H1 (cell line): ENCODE data around the gene OPHN1. TPM values are rescaled to one million over a fixed set of nuclear protein-coding genes. Genes with fewer than 3 reads are reported as not detected.
"Not testable (repeated sequence)": the region's sequence is repeated elsewhere in the genome, so short reads cannot be mapped to it uniquely, and the experiment has no call there.

ENCODE experiments used
- CTCF ChIA-PET: fragments of 300-600 bp; sonication (Branson Sonifier 250); formaldehyde crosslinking; loops from one replicate; lab custom pipeline; 2021; ENCODE audit not compliant: partially characterized antibody; lab: Charles Lee
- POLR2A ChIA-PET: fragments of 300-600 bp; sonication (Branson Sonifier 250); formaldehyde crosslinking; loops from one replicate; lab custom pipeline; 2021; ENCODE audit warnings: inconsistent platforms; ENCODE audit not compliant: partially characterized antibody; lab: Charles Lee
- DNase-seq, 2 experiments: peaks; one replicate each; pipeline versions ENCODE4 v3.0.0 to v3.0.0-alpha.2; 2010 to 2022; ENCODE audit warnings: low spot score in 2 of 2, low read depth in 1 of 2, mixed read lengths in 1 of 2
- FAIRE-seq: peaks from 2 replicates; lab custom pipeline; 2011; peaks lifted over from hg19 to GRCh38; lab: Jason Lieb, UNC
- H2AFZ ChIP-seq: 2 replicates; pipeline ENCODE4 v1.8.1; 2012; ENCODE audit warnings: low read length, inconsistent platforms
- H2AK5ac ChIP-seq: 2 replicates; pipeline ENCODE4 v1.6.1; 2013; ENCODE audit warnings: low read depth, low read length
- H2BK120ac ChIP-seq: replicated peaks from 2 replicates; pipeline ENCODE3; 2013; ENCODE audit warnings: low read depth, low read length, inconsistent platforms
- H2BK12ac ChIP-seq: 2 replicates; pipeline ENCODE4 v1.6.1; 2013; ENCODE audit warnings: low read depth, low read length
- H2BK15ac ChIP-seq: 2 replicates; pipeline ENCODE4 v1.6.1; 2013; ENCODE audit warnings: low read length
- H2BK20ac ChIP-seq: 2 replicates; pipeline ENCODE4 v1.6.1; 2013; ENCODE audit warnings: low read length
- H2BK5ac ChIP-seq: 2 replicates; pipeline ENCODE4 v1.6.1; 2013; ENCODE audit warnings: low read depth, low read length
- H3K14ac ChIP-seq: 2 replicates; pipeline ENCODE4 v1.6.1; 2013; ENCODE audit warnings: inconsistent platforms; ENCODE audit not compliant: insufficient read length
- H3K18ac ChIP-seq: 2 replicates; pipeline ENCODE4 v1.6.1; 2013; ENCODE audit warnings: low read length; ENCODE audit errors: extremely low read depth
- H3K23ac ChIP-seq: 2 replicates; pipeline ENCODE4 v1.6.1; 2013; ENCODE audit warnings: inconsistent platforms; ENCODE audit not compliant: insufficient read length
- H3K23me2 ChIP-seq: 2 replicates; pipeline ENCODE4 v1.6.1; 2013; ENCODE audit warnings: low read depth, low read length
- H3K27ac ChIP-seq: 2 replicates; pipeline ENCODE4 v1.6.1; 2011; ENCODE audit warnings: low read depth, low read length, inconsistent platforms
- H3K27me3 ChIP-seq, 4 experiments: replicated peaks in 1 of 4; 1 replicate in 1 of 4; 2 replicates in 3 of 4; pipeline versions ENCODE4 v1.6.1 to v1.8.1; 2011 to 2013; ENCODE audit warnings: low read length in 3 of 4, mild to moderate bottlenecking in 3 of 4, inconsistent platforms in 2 of 4, mixed read lengths in 2 of 4, moderate library complexity in 1 of 4; ENCODE audit not compliant: control insufficient read depth in 3 of 4, insufficient read depth in 3 of 4; ENCODE audit errors: extremely low read depth in 1 of 4
- H3K36me3 ChIP-seq, 4 experiments: 2 replicates each; pipeline versions ENCODE4 v1.6.1 to v1.8.1; 2011 to 2013; ENCODE audit warnings: mild to moderate bottlenecking in 4 of 4, low read length in 3 of 4, moderate library complexity in 2 of 4, control low read depth in 1 of 4, inconsistent platforms in 1 of 4; ENCODE audit not compliant: insufficient read depth in 4 of 4, control insufficient read depth in 2 of 4
- H3K4ac ChIP-seq: replicated peaks from 2 replicates; pipeline ENCODE3; 2013; ENCODE audit warnings: low read length, low read depth, mixed read lengths, inconsistent platforms; ENCODE audit not compliant: insufficient read length
- H3K4me1 ChIP-seq, 4 experiments: replicated peaks in 1 of 4; 1 replicate in 1 of 4; 2 replicates in 3 of 4; pipeline versions ENCODE4 v1.6.1 to v1.8.1; 2011 to 2013; ENCODE audit warnings: low read length in 3 of 4, inconsistent platforms in 2 of 4, mixed read lengths in 1 of 4; ENCODE audit not compliant: insufficient read depth in 4 of 4, control insufficient read depth in 3 of 4
- H3K4me2 ChIP-seq, 2 experiments: 2 replicates each; pipeline versions ENCODE4 v1.6.1 to v1.8.1; 2011 to 2013; ENCODE audit warnings: low read depth in 2 of 2, low read length in 2 of 2, control low read depth in 1 of 2, inconsistent platforms in 1 of 2, mild to moderate bottlenecking in 1 of 2; ENCODE audit not compliant: insufficient read depth in 1 of 2
- H3K4me3 ChIP-seq, 4 experiments: fragments of 200-600, 300-600 bp in 1 of 4; sonication (generic), shearing (Covaris generic), sonication (Bioruptor Twin) in 1 of 4; 2 replicates each; pipeline versions ENCODE4 v1.5.1 to v1.8.1; 2011 to 2016; ENCODE audit warnings: low read length in 4 of 4, low read depth in 3 of 4, control low read depth in 2 of 4, inconsistent platforms in 2 of 4, mild to moderate bottlenecking in 2 of 4, mixed read lengths in 1 of 4, moderate library complexity in 1 of 4; ENCODE audit not compliant: insufficient read depth in 2 of 4; ENCODE audit errors: extremely low read depth in 1 of 4
- H3K56ac ChIP-seq: replicated peaks from 2 replicates; pipeline ENCODE3; 2013; ENCODE audit warnings: low read depth, mild to moderate bottlenecking, mixed read lengths, low read length, inconsistent platforms; ENCODE audit not compliant: insufficient read length
- H3K79me1 ChIP-seq: 2 replicates; pipeline ENCODE4 v1.6.1; 2013; ENCODE audit warnings: low read depth, low read length, control low read depth
- H3K79me2 ChIP-seq, 2 experiments: 2 replicates each; pipeline versions ENCODE4 v1.6.1 to v1.8.1; 2012 to 2013; ENCODE audit warnings: low read length in 2 of 2, mild to moderate bottlenecking in 2 of 2, inconsistent platforms in 1 of 2; ENCODE audit not compliant: insufficient read depth in 2 of 2, control insufficient read depth in 1 of 2
- H3K9ac ChIP-seq, 4 experiments: replicated peaks in 1 of 4; 1 replicate in 1 of 4; 2 replicates in 3 of 4; pipeline versions ENCODE4 v1.6.1 to v1.8.1; 2011 to 2013; ENCODE audit warnings: low read depth in 3 of 4, low read length in 3 of 4, control low read depth in 2 of 4, mild to moderate bottlenecking in 2 of 4, moderate library complexity in 2 of 4, inconsistent platforms in 1 of 4; ENCODE audit errors: extremely low read depth in 1 of 4
- H3K9me3 ChIP-seq, 2 experiments: 2 replicates each; pipeline versions ENCODE4 v1.6.1 to v1.8.1; 2012 to 2013; ENCODE audit warnings: mild to moderate bottlenecking in 2 of 2, moderate library complexity in 2 of 2, control low read depth in 1 of 2, inconsistent platforms in 1 of 2, low read depth in 1 of 2, low read length in 1 of 2, mixed read lengths in 1 of 2; ENCODE audit not compliant: insufficient read depth in 2 of 2
- H4K20me1 ChIP-seq, 2 experiments: replicated peaks in 1 of 2; 2 replicates each; pipeline versions ENCODE3 to v1.8.1; 2011 to 2013; ENCODE audit warnings: inconsistent platforms in 2 of 2, low read length in 2 of 2, mild to moderate bottlenecking in 1 of 2; ENCODE audit not compliant: insufficient read depth in 2 of 2, control insufficient read depth in 1 of 2
- H4K5ac ChIP-seq: 2 replicates; pipeline ENCODE4 v1.6.1; 2013; ENCODE audit warnings: low read length, low read depth, mixed read lengths, inconsistent platforms; ENCODE audit not compliant: insufficient read length
- H4K8ac ChIP-seq: 2 replicates; pipeline ENCODE4 v1.8.0; 2013; ENCODE audit warnings: mild to moderate bottlenecking, moderate library complexity, low read length, inconsistent platforms; ENCODE audit not compliant: insufficient read depth; ENCODE audit errors: extremely low read depth
- H4K91ac ChIP-seq: replicated peaks from 2 replicates; pipeline ENCODE3; 2013; ENCODE audit warnings: low read length, mixed read lengths, inconsistent platforms; ENCODE audit not compliant: insufficient read length
- WGBS, 2 experiments: shearing (Covaris generic) in 1 of 2; methylation state at CpG; one replicate each; pipeline versions ENCODE4 v1.1.6 to v1.1.7; 2013 to 2015; ENCODE audit warnings: low lambda C conversion rate in 2 of 2, mixed read lengths in 2 of 2, inconsistent platforms in 1 of 2, low coverage in 1 of 2, missing lambda C conversion rate in 1 of 2; ENCODE audit not compliant: insufficient replicate concordance in 2 of 2, insufficient coverage in 1 of 2, insufficient read length in 1 of 2; ENCODE audit errors: extremely low coverage in 1 of 2, missing lambda C conversion rate in 1 of 2; 5-methylcytosine and 5-hydroxymethylcytosine counted together
- polyA plus RNA-seq, 7 experiments: library from polyadenylated mRNA; depleted of rRNA in 3 of 7; stranded (reverse) in 5 of 7; unstranded in 2 of 7; fragments of >200 nt in 5 of 7; fragments of 200-250 nt in 2 of 7; gene quantifications; 1 replicate in 5 of 7; 2 replicates in 1 of 7; 4 replicates in 1 of 7; pipeline versions ENCODE4 v1.2.1 to v1.2.3, GENCODE V29; 2011 to 2013; ENCODE audit warnings: missing spikeins in 2 of 7, mixed read lengths in 2 of 7
- total RNA-seq: library from RNA; stranded (reverse); fragmentation: NEBNext Ultra II Directional; extraction: Animal tissue kit (Norgen Biotek cat#: 25700); gene quantifications from 2 replicates; pipeline ENCODE4 v1.2.1, GENCODE V29; 2021

The OPHN1 gene
- total and polyA plus RNA-seq, 2 of the 8 experiments (the other 6 are each of a cell fraction or from before 2014, with no cell fraction given), result 1.2 to 3.5 TPM

DNA sequence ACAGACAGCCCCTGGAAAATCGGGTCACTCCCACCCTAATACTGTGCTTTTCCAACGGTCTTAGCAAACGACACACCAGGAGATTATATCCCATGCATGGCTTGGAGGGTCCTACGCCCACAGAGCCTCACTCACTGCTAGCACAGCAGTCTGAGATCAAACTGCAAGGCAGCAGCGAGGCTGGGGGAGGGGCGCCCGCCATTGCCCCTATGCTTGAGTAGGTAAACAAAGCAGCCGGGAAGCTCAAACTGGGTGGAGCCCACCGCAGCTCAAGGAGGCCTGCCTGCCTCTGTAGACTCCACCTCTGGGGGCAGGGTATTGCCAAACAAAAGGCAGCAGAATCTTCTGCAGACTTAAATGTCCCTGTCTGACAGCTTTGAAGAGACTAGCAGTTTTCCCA, 168.5 kb downstream of the OPHN1 start:
- H4K20me1 ChIP-seq, FAIRE-seq, DNase-seq, H3K23ac ChIP-seq, H3K23me2 ChIP-seq, POLR2A ChIA-PET, H3K79me1 ChIP-seq, H3K79me2 ChIP-seq, H3K4me2 ChIP-seq, H4K5ac ChIP-seq, H4K8ac ChIP-seq, H2AFZ ChIP-seq, H4K91ac ChIP-seq, H3K9me3 ChIP-seq, H2AK5ac ChIP-seq, H2BK12ac ChIP-seq, H3K36me3 ChIP-seq, H3K27me3 ChIP-seq, H3K4me1 ChIP-seq, H3K14ac ChIP-seq, H2BK5ac ChIP-seq, H3K27ac ChIP-seq, H3K56ac ChIP-seq, H3K9ac ChIP-seq, H3K18ac ChIP-seq, H3K4me3 ChIP-seq, H2BK20ac ChIP-seq, H2BK120ac ChIP-seq, H2BK15ac ChIP-seq, H3K4ac ChIP-seq: not testable (repeated sequence)
- WGBS, 2 experiments, result 95% methylated on average over 4 of the region's 9 CpGs; no CpG with 5 or more reads in 1 of the 2 experiments
- CTCF ChIA-PET, result interaction anchor here (0.8 kb wide), 1 partner anchor 68 kb away, joined by 4 read pairs; no protein-coding TSS in a partner anchor
